Measurements from ENCODE around the gene VMO1. TPM values are rescaled to one million over a fixed set of nuclear protein-coding genes. Genes with fewer than 3 reads are reported as not detected.
A peak's percentile ranks its signal among the peaks of the same experiment; 100 is the strongest.

Gene VMO1
- total and polyA plus RNA-seq, 9 of the 15 experiments (the other 6 are each of a cell fraction or from before 2014, with no cell fraction given) = 0.31 TPM; not detected in 8

DNA sequence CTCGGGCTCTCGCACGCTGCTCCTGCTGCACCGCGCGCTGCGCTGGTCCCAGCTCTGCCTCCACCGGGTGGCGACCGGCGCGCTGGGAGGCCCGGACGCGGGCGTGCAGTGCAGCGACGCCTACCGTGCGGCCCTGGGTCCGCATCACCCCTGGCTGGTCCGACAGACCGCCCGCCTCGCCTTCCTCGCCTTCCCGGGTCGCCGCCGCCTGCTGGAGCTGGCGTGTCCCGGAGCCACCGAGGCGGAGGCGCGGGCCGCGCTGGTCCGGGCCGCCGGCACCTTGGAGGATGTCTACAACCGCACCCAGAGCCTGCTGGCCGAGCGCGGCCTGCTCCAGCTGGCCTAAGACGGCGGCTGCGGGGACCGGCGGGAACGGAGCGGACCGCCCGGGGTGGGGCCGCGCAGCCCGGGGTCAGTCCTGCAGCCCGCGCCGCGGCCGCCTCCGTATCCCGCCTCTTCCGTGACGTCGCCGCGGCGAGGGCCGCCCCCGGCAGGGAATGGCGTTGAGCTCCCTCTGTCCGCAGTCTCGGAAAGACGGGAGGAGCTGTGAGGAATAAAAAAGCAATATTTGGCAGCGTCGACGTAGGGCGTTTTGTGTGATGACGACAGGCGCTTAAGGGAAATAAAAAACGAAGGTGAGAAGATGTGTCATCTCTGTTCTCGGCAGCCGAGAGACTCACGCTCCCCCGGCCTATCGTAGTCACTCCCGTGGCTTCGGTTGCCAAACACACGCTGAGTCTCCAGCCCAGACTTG is 4.0 kb upstream of the VMO1 start (continued):
- peak; percentile 48 for TF ChIP-seq CREM (IDR thresholded peaks at IDR 0.05; ENCODE audit: low read depth)
- TF ChIP-seq PHB2 (IDR thresholded peaks at IDR 0.05; ENCODE audit: low read depth) = no peak
- TF ChIP-seq POLR2A (conservative IDR thresholded peaks at IDR 0.05) = peak; percentile 69; the same call in 1 of the 2 replicates
- peak; percentile 77 for TF ChIP-seq ZBTB1 (CRISPR knock-in tag; IDR thresholded peaks at IDR 0.05; ENCODE audit: borderline replicate concordance, low read depth)
- TF ChIP-seq RAD21 (CRISPR knock-in tag; conservative IDR thresholded peaks at IDR 0.05 in 1 of 2, IDR thresholded peaks at IDR 0.05 in 1 of 2) = peak; percentile 54 to 64
- TF ChIP-seq, protein P1, sequence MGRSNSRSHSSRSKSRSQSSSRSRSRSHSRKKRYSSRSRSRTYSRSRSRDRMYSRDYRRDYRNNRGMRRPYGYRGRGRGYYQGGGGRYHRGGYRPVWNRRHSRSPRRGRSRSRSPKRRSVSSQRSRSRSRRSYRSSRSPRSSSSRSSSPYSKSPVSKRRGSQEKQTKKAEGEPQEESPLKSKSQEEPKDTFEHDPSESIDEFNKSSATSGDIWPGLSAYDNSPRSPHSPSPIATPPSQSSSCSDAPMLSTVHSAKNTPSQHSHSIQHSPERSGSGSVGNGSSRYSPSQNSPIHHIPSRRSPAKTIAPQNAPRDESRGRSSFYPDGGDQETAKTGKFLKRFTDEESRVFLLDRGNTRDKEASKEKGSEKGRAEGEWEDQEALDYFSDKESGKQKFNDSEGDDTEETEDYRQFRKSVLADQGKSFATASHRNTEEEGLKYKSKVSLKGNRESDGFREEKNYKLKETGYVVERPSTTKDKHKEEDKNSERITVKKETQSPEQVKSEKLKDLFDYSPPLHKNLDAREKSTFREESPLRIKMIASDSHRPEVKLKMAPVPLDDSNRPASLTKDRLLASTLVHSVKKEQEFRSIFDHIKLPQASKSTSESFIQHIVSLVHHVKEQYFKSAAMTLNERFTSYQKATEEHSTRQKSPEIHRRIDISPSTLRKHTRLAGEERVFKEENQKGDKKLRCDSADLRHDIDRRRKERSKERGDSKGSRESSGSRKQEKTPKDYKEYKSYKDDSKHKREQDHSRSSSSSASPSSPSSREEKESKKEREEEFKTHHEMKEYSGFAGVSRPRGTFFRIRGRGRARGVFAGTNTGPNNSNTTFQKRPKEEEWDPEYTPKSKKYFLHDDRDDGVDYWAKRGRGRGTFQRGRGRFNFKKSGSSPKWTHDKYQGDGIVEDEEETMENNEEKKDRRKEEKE (IDR thresholded peaks at IDR 0.05; ENCODE audit: borderline replicate concordance in 1 of 2, control insufficient read depth in 1 of 2, low read depth in 2 of 2, low read length in 1 of 2) = no peak
- TF ChIP-seq EP400 (IDR thresholded peaks at IDR 0.05) = peak; percentile 50; the same call in 1 of the 2 replicates
- TF ChIP-seq SAFB (IDR thresholded peaks at IDR 0.05; ENCODE audit: borderline replicate concordance, low read depth, low read length) = 0 out of 2 replicates have a peak, but pooled peaks have one; percentile 21
- 0 out of 2 replicates have a peak, but pooled peaks have one; percentile 43 for TF ChIP-seq ZNF175 (CRISPR knock-in tag; IDR thresholded peaks at IDR 0.05; ENCODE audit: low read depth)
- TF ChIP-seq TCF7 (IDR thresholded peaks at IDR 0.05; ENCODE audit: borderline replicate concordance) = 0 out of 2 replicates have a peak, but pooled peaks have one; percentile 43
- TF ChIP-seq, protein P2, sequence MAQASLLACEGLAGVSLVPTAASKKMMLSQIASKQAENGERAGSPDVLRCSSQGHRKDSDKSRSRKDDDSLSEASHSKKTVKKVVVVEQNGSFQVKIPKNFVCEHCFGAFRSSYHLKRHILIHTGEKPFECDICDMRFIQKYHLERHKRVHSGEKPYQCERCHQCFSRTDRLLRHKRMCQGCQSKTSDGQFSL (CRISPR knock-in tag; IDR thresholded peaks at IDR 0.05) = 0 out of 2 replicates have a peak, but pooled peaks have one; percentile 44
- TF ChIP-seq, protein P2 (tag; IDR thresholded peaks at IDR 0.05) = no peak
- TF ChIP-seq, protein P3, sequence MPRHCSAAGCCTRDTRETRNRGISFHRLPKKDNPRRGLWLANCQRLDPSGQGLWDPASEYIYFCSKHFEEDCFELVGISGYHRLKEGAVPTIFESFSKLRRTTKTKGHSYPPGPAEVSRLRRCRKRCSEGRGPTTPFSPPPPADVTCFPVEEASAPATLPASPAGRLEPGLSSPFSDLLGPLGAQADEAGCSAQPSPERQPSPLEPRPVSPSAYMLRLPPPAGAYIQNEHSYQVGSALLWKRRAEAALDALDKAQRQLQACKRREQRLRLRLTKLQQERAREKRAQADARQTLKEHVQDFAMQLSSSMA (CRISPR knock-in tag; IDR thresholded peaks at IDR 0.05) = 0 out of 2 replicates have a peak, but pooled peaks have one; percentile 12
- peak in 1 of 2 experiments; percentile 88; a peak in 3 of 4 replicates for TF ChIP-seq NONO (IDR thresholded peaks at IDR 0.05; ENCODE audit: low read depth in 2 of 2, low read length in 1 of 2)
- no peak for TF ChIP-seq CBX5 (IDR thresholded peaks at IDR 0.05; ENCODE audit: borderline replicate concordance, low read depth)
- TF ChIP-seq, protein P4, sequence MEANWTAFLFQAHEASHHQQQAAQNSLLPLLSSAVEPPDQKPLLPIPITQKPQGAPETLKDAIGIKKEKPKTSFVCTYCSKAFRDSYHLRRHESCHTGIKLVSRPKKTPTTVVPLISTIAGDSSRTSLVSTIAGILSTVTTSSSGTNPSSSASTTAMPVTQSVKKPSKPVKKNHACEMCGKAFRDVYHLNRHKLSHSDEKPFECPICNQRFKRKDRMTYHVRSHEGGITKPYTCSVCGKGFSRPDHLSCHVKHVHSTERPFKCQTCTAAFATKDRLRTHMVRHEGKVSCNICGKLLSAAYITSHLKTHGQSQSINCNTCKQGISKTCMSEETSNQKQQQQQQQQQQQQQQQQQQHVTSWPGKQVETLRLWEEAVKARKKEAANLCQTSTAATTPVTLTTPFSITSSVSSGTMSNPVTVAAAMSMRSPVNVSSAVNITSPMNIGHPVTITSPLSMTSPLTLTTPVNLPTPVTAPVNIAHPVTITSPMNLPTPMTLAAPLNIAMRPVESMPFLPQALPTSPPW (CRISPR knock-in tag; IDR thresholded peaks at IDR 0.05) = peak; percentile 58
- TF ChIP-seq TAF15 (IDR thresholded peaks at IDR 0.05; ENCODE audit: low read depth, low read length) = no peak
- peak; percentile 24; the same call in 1 of the 2 replicates for TF ChIP-seq CHD2 (IDR thresholded peaks at IDR 0.05; ENCODE audit: low read depth, low read length)
- TF ChIP-seq ZEB2 (IDR thresholded peaks at IDR 0.05) = no peak
- TF ChIP-seq EGR1 (conservative IDR thresholded peaks at IDR 0.05) = peak; percentile 52
- TF ChIP-seq SMAD2 (IDR thresholded peaks at IDR 0.05; ENCODE audit: low read depth, low read length) = no peak
- peak; percentile 70 to 84 for TF ChIP-seq MAZ (CRISPR knock-in tag; conservative IDR thresholded peaks at IDR 0.05 in 1 of 2, IDR thresholded peaks at IDR 0.05 in 1 of 2)
